HL-60 (cell line): ENCODE measurements around the gene SMOC1.

Experiments used
- DNase-seq, 2 experiments: peaks; one replicate each; pipeline ENCODE4 v3.0.0-alpha.2; 2010 to 2020; ENCODE audit warnings: low read depth in 1 of 2, low spot score in 1 of 2
- H3K27ac ChIP-seq: fragments of 250-450 bp; sonication (Bioruptor Pico); replicated peaks from 2 replicates; pipeline ENCODE4 v1.5.1; 2020; ENCODE audit warnings: mild to moderate bottlenecking, moderate library complexity
- H3K27me3 ChIP-seq: fragments of 250-450 bp; sonication (Bioruptor Pico); 2 replicates; pipeline ENCODE4 v1.5.1; 2021; ENCODE audit warnings: mild to moderate bottlenecking, moderate library complexity; ENCODE audit not compliant: insufficient read depth, poor library complexity, severe bottlenecking
- H3K4me3 ChIP-seq: replicated peaks from 2 replicates; pipeline ENCODE4 v1.5.1; 2011; ENCODE audit warnings: mild to moderate bottlenecking, control low read depth, low read length; ENCODE audit not compliant: insufficient read depth
- CTCF ChIP-seq: IDR thresholded peaks from one replicate; pipeline ENCODE4 v1.5.1; 2011; ENCODE audit warnings: low read length, control low read depth, inconsistent platforms; ENCODE audit not compliant: insufficient read depth
- GABPA ChIP-seq: IDR thresholded peaks from 2 replicates; pipeline ENCODE4 v1.6.1; 2012; ENCODE audit warnings: low read depth
- POLR2AphosphoS5 ChIP-seq: IDR thresholded peaks from 2 replicates; pipeline ENCODE4 v1.6.1; 2012; ENCODE audit warnings: low read depth
- REST ChIP-seq: IDR thresholded peaks from 2 replicates; pipeline ENCODE4 v1.6.1; 2012; ENCODE audit warnings: low read depth; ENCODE audit not compliant: insufficient replicate concordance
- SPI1 ChIP-seq: IDR thresholded peaks from 2 replicates; pipeline ENCODE4 v1.6.1; 2012; ENCODE audit warnings: low read depth, mild to moderate bottlenecking, borderline replicate concordance

The SMOC1 gene

GRCh38 chr14:69852531-69853321 is 26.5 kb upstream of the SMOC1 start:
- no peak overlapping the region for H3K27ac ChIP-seq
- no peaks in the 10 kb centered on the region for H3K27me3 ChIP-seq
- H3K4me3 ChIP-seq, result no peak overlapping the region
- no peak for DNase-seq
- TF ChIP-seq REST, result no peak
- no peak for TF ChIP-seq SPI1
- TF ChIP-seq GABPA, result no peak
- TF ChIP-seq CTCF, result no peak
- no peak for TF ChIP-seq POLR2AphosphoS5

GRCh38 chr14:69853774-69854173 is 25.4 kb upstream of the SMOC1 start:
- TF ChIP-seq CTCF (no peak), POLR2AphosphoS5 (no peak), SPI1 (no peak), GABPA (no peak), REST (no peak)
- Histone ChIP-seq H3K27ac (no peak overlapping the region), H3K4me3 (no peak overlapping the region), H3K27me3 (no peaks in the 10 kb centered on the region)
- DNase-seq, result no peak

- Histone ChIP-seq H3K4me3 (no peak overlapping the region), H3K27me3 (no peaks in the 10 kb centered on the region), H3K27ac (no peak overlapping the region)
- no peak for TF ChIP-seq REST
- no peak for DNase-seq
These were observed 24.6 kb upstream of the SMOC1 start for GRCh38 chr14:69854598-69854997.
